SK-N-SH treated with all-trans-retinoic acid at 6 μM for 48 hours (cell line): Measurements from ENCODE around the gene NDE1.

ENCODE experiments used
- ATAC-seq: fragments of 200-7000 bp; cut with Tn5 transposase; 3 replicates; pipeline ENCODE4 v1.9.1; 2020; ENCODE audit warnings: mild to moderate bottlenecking, moderate library complexity
- CSDC2 ChIP-seq: fragments of 250-450 bp; sonication (Bioruptor Pico); IDR thresholded peaks from 2 replicates; pipeline ENCODE4 v1.5.0; 2020; ENCODE audit warnings: mild to moderate bottlenecking, moderate library complexity
- ESRRG ChIP-seq: fragments of 250-450 bp; sonication (Bioruptor Pico); IDR thresholded peaks from 2 replicates; pipeline ENCODE4 v1.6.1; 2021; ENCODE audit warnings: mild to moderate bottlenecking
- GLIS3 ChIP-seq: fragments of 250-450 bp; sonication (Bioruptor Pico); IDR thresholded peaks from 2 replicates; pipeline ENCODE4 v1.5.0; 2020; ENCODE audit warnings: mild to moderate bottlenecking, moderate library complexity
- ISL1 ChIP-seq: fragments of 250-450 bp; sonication (Bioruptor Pico); IDR thresholded peaks from 2 replicates; pipeline ENCODE4 v2.1.2; 2022; ENCODE audit warnings: mild to moderate bottlenecking, moderate library complexity
- OSR1 ChIP-seq: fragments of 250-450 bp; sonication (Bioruptor Pico); IDR thresholded peaks from 2 replicates; pipeline ENCODE4 v1.8.0; 2022; ENCODE audit warnings: moderate library complexity, mild to moderate bottlenecking, inconsistent platforms
- POU6F1 ChIP-seq: fragments of 250-450 bp; sonication (Bioruptor Pico); IDR thresholded peaks from 2 replicates; pipeline ENCODE4 v1.8.0; 2021; ENCODE audit warnings: low read depth, mild to moderate bottlenecking, moderate library complexity, borderline replicate concordance
- RARB ChIP-seq: fragments of 250-450 bp; sonication (Bioruptor Pico); IDR thresholded peaks from 2 replicates; pipeline ENCODE4 v1.8.0; 2021; ENCODE audit warnings: mild to moderate bottlenecking, moderate library complexity
- SNAI2 ChIP-seq: fragments of 250-450 bp; sonication (Bioruptor Pico); IDR thresholded peaks from 2 replicates; pipeline ENCODE4 v1.5.0; 2020; ENCODE audit warnings: mild to moderate bottlenecking, moderate library complexity
- TCF4 ChIP-seq: fragments of 250-450 bp; sonication (Bioruptor Pico); IDR thresholded peaks from 2 replicates; pipeline ENCODE4 v1.8.0; 2021; ENCODE audit warnings: mild to moderate bottlenecking, moderate library complexity, borderline replicate concordance
- TOX ChIP-seq: fragments of 250-450 bp; sonication (Bioruptor Pico); IDR thresholded peaks from 2 replicates; pipeline ENCODE4 v1.8.0; 2021; ENCODE audit warnings: mild to moderate bottlenecking, moderate library complexity, borderline replicate concordance
- ZC3H10 ChIP-seq: fragments of 250-450 bp; sonication (Bioruptor Pico); IDR thresholded peaks from 2 replicates; pipeline ENCODE4 v1.5.1; 2021; ENCODE audit warnings: mild to moderate bottlenecking, moderate library complexity
- ZFP3 ChIP-seq: fragments of 250-450 bp; sonication (Bioruptor Pico); IDR thresholded peaks from 2 replicates; pipeline ENCODE4 v1.5.0; 2020; ENCODE audit warnings: mild to moderate bottlenecking, moderate library complexity
- ZNF565 ChIP-seq: fragments of 450-650 bp; formaldehyde crosslinking; conservative IDR thresholded peaks from 2 replicates; pipeline ENCODE4 v1.5.0; 2020; ENCODE audit warnings: low read depth, mild to moderate bottlenecking, moderate library complexity
- ZNF8 ChIP-seq: fragments of 450-650 bp; formaldehyde crosslinking; IDR thresholded peaks from 2 replicates; pipeline ENCODE4 v1.5.0; 2020; ENCODE audit warnings: mild to moderate bottlenecking, moderate library complexity
- TF ChIP-seq, protein P1 (sequence below): fragments of 250-450 bp; sonication (Bioruptor Pico); IDR thresholded peaks from 2 replicates; pipeline ENCODE4 v1.5.1; 2021; ENCODE audit warnings: mild to moderate bottlenecking, moderate library complexity
- TF ChIP-seq, protein P2 (sequence below): fragments of 250-450 bp; sonication (Bioruptor Pico); IDR thresholded peaks from 2 replicates; pipeline ENCODE4 v1.5.0; 2020; ENCODE audit warnings: mild to moderate bottlenecking, moderate library complexity

NDE1 gene

DNA sequence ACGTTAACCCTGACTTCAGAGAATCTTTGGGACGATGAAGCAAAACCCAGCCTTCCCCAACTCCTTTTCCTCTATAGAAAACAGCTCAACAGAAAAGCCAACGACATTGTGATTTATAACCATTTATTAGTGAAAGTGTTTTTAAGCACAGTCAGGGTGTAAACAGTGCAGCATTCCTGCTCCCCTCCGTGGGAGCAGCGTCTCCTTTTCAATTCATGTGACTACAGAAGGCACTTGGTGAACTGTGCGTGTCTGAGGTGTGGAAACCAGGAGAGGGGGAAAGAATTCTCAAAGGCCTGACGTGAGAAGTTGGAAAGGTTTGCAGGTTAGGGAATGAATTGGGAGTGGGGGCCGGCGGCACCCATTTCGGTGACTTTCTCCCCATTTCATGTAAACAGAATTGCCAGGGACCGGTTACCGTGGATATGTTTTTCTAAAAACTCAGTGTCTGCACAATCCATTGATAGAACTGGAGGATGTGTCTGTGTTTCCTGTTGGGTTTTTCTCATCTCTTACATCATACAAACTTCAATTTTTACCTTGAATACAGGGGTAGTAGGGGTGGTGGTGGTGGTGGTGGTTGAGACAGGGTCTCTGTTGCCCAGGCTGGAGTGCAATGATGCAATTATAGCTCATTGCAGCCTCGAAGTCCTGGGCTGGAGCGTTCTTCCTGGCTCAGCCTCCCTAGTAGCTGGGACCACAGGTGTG lies 53.1 kb downstream of the NDE1 start:
- TF ChIP-seq ISL1 (CRISPR knock-in tag), result no peak
- TF ChIP-seq, protein P1, sequence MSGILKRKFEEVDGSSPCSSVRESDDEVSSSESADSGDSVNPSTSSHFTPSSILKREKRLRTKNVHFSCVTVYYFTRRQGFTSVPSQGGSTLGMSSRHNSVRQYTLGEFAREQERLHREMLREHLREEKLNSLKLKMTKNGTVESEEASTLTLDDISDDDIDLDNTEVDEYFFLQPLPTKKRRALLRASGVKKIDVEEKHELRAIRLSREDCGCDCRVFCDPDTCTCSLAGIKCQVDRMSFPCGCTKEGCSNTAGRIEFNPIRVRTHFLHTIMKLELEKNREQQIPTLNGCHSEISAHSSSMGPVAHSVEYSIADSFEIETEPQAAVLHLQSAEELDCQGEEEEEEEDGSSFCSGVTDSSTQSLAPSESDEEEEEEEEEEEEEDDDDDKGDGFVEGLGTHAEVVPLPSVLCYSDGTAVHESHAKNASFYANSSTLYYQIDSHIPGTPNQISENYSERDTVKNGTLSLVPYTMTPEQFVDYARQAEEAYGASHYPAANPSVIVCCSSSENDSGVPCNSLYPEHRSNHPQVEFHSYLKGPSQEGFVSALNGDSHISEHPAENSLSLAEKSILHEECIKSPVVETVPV, result no peak
- TF ChIP-seq OSR1 (CRISPR knock-in tag), result no peak
- TF ChIP-seq ZNF8 (CRISPR knock-in tag), result no peak
- no peak for TF ChIP-seq ZFP3 (CRISPR knock-in tag)
- no peak for ATAC-seq

DNA sequence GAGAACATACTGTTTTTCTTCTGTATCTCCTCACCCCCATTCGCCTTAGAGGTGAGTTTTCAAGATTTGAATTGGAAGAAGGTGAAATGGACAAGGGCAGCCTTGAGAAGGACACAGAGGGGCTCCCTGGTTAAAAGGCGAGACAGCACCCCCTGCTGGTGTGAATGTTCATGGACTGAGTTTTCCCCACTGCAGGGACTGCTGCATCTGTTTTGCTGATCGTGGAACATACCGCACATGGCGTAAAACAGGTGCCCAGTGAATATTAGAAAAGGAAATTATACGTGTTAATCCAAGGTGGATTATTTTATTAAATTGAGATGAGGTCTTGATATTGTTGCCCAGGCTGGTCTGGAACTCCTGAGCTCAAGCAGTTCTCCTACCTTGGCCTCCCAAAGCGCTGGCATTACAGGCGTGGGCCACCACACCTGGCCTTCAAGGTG lies 54.5 kb downstream of the NDE1 start:
- no peak for TF ChIP-seq RARB
- TF ChIP-seq SNAI2, result no peak
- no peak for TF ChIP-seq ZNF565 (CRISPR knock-in tag)
- no peak for TF ChIP-seq ESRRG (CRISPR knock-in tag)
- no peak for TF ChIP-seq CSDC2 (CRISPR knock-in tag)
- no peak for TF ChIP-seq TOX
- no peak for TF ChIP-seq OSR1 (CRISPR knock-in tag)
- TF ChIP-seq, protein P1, result no peak
- TF ChIP-seq, protein P2, sequence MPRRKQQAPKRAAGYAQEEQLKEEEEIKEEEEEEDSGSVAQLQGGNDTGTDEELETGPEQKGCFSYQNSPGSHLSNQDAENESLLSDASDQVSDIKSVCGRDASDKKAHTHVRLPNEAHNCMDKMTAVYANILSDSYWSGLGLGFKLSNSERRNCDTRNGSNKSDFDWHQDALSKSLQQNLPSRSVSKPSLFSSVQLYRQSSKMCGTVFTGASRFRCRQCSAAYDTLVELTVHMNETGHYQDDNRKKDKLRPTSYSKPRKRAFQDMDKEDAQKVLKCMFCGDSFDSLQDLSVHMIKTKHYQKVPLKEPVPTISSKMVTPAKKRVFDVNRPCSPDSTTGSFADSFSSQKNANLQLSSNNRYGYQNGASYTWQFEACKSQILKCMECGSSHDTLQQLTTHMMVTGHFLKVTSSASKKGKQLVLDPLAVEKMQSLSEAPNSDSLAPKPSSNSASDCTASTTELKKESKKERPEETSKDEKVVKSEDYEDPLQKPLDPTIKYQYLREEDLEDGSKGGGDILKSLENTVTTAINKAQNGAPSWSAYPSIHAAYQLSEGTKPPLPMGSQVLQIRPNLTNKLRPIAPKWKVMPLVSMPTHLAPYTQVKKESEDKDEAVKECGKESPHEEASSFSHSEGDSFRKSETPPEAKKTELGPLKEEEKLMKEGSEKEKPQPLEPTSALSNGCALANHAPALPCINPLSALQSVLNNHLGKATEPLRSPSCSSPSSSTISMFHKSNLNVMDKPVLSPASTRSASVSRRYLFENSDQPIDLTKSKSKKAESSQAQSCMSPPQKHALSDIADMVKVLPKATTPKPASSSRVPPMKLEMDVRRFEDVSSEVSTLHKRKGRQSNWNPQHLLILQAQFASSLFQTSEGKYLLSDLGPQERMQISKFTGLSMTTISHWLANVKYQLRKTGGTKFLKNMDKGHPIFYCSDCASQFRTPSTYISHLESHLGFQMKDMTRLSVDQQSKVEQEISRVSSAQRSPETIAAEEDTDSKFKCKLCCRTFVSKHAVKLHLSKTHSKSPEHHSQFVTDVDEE (CRISPR knock-in tag), result no peak
- no peak for TF ChIP-seq ZNF8 (CRISPR knock-in tag)
- peak; percentile 92 for ATAC-seq

- ATAC-seq, result no peak
- no peak for TF ChIP-seq ESRRG (CRISPR knock-in tag)
- TF ChIP-seq, protein P1, result no peak
- no peak for TF ChIP-seq RARB
These were observed 55.1 kb downstream of the NDE1 start for GRCh38 chr16:15705064-15705565.

- no peak for ATAC-seq
- TF ChIP-seq CSDC2 (CRISPR knock-in tag) (no peak), SNAI2 (no peak), ZC3H10 (CRISPR knock-in tag) (no peak), RARB (no peak), GLIS3 (CRISPR knock-in tag) (no peak), POU6F1 (CRISPR knock-in tag) (no peak), ESRRG (CRISPR knock-in tag) (no peak), TCF4 (CRISPR knock-in tag) (no peak)
- TF ChIP-seq, protein P2 (CRISPR knock-in tag), result no peak
These were observed 57.3 kb downstream of the NDE1 start for GRCh38 chr16:15707332-15707731.
